Measurements from ENCODE around the gene ADAM33.

Gene ADAM33, protein sequence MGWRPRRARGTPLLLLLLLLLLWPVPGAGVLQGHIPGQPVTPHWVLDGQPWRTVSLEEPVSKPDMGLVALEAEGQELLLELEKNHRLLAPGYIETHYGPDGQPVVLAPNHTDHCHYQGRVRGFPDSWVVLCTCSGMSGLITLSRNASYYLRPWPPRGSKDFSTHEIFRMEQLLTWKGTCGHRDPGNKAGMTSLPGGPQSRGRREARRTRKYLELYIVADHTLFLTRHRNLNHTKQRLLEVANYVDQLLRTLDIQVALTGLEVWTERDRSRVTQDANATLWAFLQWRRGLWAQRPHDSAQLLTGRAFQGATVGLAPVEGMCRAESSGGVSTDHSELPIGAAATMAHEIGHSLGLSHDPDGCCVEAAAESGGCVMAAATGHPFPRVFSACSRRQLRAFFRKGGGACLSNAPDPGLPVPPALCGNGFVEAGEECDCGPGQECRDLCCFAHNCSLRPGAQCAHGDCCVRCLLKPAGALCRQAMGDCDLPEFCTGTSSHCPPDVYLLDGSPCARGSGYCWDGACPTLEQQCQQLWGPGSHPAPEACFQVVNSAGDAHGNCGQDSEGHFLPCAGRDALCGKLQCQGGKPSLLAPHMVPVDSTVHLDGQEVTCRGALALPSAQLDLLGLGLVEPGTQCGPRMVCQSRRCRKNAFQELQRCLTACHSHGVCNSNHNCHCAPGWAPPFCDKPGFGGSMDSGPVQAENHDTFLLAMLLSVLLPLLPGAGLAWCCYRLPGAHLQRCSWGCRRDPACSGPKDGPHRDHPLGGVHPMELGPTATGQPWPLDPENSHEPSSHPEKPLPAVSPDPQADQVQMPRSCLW

DNA sequence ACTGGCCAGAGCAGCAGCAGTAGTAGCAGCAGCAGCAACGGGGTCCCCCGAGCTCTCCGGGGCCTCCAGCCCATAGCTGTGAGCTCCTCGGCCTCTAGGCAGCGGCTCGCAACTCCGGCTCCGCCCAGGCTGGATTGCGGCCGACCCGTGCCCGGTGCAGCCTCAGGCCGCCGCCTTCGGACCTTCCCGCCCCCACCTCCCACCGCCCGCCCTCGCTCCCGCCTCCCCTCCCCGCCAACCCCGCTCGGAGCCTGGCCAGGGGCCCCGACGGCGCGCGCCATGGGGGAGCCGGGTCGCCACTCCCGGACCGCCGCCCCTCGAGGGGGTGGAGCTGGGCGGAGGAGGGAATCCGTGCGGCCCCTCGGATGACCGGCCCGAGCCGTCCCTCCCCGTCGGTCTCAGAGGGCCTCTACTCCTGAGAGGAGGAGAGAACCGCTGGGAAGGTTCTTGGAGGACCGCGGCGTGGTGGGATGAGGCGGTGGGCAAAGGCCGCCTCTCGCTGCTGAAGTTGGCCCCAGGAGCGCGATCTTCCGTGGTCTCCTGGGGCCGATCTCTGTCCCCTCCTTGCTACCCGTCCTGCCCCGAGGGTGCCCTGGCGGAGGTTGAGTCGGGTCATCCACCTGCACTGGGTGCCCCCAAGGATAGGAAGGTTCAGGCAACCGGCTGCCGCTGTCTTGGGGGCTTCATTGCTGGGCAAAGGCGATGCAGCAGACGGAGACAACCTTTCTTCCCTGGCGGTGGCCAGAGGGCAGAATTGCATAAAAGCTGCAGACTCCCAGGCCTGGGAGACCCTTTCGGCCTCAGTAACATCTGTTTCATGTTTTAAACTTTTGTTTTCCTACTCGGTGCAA lies at the start of gene ADAM33:
TSS of gene ADAM33 (minus strand) at position 80 of the 851 bp plus-strand sequence. CDS start at position 74, 6 bp downstream.
- no peak for DNase-seq

DNA sequence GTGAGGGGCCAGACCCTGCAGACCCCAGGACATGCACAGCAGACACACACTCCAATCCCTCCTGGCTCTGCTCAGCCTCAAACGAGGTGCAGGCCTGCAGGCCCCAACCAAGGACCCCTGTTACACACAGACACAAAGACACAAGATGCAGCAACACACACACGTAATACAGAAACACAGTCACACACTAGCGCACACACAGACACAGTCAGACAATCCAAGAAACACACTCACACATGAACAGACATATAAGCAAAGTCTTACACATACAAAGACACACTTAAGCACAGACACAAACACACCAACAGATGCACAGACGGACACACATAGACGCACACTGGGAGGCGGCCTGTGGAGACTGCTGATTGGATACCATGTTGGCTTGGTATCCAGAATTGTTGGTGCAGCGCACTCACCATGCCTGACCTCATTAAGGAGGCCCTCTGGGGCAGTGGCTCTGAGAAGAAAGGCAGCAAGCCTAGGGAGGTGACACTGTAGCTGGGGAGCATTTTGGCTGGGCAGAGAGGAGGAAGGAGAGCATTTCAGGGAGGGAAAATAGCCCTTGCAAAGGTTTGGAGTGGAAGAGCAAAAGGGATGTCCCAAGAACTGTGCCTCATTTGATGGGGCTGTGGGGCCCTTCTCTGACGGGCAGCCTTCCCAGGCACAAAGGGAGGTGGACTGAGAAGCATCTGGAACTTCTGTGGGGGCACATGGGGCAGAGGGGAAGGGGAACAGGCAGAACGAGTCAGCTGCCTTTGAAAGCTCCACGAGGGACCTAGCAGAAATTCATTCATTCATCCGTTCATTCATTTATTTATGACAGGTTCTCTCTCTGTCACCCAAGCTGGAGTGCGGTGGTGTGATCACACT lies 49.2 kb upstream of the ADAM33 start:
- DNase-seq: no peak

DNA sequence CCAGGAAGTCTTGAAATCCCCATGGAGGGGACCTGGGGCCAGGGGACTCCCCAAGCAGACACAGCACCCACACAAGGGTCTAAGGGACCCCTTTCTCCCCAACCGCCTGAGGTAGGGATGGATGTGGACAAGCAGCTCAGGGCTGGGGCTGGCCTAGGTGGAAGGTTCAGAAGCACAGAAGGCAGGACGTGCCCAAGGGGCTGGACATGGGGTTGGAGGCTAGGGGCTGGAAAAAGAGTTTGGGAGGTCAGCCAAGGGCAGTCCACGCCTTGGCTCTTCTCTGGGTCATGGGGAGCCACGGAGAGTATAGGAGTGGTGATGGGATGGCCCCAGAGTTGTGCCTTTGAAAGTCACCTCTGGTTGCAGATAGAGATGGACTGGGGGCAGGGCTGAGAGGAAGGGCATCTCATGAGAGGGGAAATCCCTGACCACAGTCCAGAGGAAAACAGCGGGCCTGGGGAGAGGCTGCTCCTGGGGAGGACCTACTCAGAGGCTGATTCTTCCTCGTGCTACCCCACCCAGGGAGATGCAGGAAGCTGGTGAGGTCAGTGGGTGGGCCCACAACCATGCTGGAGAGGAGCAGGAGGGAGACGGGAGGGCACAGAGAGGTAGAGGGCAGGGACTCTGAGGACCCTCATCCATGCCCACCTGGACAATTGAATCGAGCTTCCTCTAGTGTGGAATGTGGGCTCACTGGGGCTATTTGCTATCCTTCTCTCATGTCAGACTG lies 48.2 kb upstream of the ADAM33 start:
- DNase-seq: no peak

DNA sequence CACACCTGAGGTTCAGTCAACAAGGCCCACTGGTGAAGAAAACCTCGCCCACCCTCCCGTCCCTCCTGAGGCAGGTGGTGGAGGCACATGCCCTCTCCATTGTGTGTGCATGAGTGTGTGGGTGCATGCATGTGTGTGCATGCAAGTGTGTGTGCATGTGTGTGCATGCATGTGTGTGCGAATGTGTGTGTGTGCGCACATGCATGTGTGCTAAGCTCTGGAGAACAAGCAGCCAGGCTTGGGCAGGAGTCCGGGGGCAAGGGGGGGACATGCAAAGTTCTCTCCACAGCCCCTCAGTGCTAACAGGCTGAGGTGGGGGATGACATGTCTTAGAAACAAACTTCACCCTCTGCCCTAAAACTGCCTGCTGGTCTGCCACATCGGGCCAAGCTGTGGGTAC lies 47.6 kb upstream of the ADAM33 start:
- no peak for DNase-seq

DNA sequence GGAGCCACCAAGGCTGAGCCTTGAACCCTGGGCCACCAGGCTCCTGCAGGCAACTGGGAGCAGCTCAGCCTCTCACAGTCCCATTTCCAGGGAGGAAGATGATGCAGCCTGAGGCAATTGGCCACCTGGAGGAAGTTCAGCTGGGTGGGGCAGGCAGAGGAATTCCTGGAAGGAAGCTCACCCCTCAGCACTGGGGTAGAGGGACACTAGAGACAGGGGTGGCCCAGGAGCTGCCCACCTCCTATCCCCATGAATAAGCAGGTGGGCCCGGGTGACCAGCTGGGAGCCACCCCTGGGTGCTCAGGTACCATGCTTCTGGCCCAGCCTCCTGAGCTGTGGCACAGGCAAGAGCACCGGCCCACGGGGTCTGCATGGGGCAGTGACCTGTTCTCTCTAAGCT lies 47.1 kb upstream of the ADAM33 start:
- DNase-seq: no peak

DNA sequence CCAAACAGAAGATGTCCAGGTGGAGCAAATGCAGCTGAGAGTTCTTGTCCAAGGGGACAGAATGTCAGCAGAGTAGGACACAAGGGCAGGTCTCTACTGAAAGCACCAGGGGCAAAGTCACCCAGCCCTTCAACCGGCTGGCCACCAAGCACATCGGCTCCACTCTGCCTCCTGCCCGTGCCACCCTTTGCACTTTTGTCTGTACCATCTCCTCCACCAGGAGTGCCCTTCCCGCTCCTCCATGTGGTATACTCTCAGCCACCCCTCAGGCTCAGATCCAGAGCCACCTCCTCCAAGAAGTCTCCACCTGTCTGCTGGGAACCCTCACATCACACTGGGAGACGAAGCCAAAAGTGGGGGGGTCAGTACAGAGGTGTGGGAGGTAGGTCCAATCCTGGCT lies 46.5 kb upstream of the ADAM33 start:
- no peak for DNase-seq

DNA sequence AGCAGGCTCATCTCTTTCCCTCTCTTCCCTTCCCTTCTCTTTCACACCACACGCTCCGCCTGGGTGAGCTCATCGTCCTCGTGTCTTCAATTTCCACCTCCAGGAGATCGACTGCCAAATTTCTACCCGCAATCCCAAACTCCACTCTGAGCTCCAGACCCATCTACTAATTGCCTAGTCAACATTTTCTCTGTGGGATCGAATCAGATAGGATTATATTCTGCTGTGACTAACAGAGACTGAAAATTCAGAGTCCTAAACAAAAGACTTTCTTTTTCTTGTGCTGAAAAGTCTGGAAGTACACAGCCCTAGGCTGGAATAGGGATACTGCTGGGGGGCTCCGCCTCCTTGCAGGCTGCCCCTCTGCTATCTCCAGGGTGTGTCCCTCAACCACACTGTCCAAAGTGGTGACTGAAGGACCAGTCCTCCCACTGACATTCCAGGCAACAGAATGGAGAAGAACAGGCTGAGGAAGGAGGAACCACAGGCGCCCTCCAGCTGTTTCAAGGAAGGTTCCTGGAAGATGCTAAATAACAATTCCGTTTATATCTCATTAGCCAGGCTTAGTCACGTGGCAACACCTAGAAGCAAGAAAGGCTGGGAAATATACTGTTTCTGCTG lies 45.7 kb upstream of the ADAM33 start:
- DNase-seq: no peak

DNA sequence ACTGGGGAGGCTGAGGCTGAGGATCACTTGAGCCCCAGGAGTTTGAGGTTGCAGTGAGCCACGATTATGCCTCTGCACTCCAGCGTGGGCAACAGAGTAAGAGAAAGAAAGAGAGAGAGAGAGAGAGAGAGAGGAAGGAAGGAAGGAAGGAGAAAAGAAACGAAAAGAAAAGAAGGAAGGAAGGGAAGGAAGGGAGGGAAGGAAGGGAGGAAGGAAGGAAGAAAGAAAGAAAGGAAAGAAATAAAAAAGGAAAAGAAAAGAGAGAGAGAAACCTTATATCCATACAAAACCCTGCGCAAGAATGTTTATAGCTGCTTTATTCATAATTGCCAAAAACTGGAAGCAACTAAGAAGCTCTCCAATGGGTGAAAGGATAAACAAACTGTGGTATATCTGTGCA lies 42.5 kb upstream of the ADAM33 start:
- no peak for DNase-seq

DNA sequence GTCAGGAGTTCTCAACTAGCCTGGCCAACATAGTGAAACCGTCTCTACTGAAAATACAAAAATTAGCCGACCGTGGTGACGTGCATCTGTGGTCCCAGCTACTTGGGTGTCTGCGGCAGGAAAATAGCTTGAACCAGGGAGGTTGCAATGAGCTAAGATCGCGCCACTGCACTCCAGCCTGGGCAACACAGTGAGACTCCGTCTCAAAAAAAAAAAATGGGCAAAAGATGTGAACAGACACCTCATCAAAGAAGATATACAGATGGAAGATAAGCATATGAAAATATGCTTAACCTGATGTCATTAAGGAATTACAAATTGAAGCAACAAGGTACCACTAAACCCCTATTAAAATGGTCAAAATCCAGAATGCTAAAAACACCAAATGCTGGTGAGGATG lies 41.5 kb upstream of the ADAM33 start:
- DNase-seq: no peak

DNA sequence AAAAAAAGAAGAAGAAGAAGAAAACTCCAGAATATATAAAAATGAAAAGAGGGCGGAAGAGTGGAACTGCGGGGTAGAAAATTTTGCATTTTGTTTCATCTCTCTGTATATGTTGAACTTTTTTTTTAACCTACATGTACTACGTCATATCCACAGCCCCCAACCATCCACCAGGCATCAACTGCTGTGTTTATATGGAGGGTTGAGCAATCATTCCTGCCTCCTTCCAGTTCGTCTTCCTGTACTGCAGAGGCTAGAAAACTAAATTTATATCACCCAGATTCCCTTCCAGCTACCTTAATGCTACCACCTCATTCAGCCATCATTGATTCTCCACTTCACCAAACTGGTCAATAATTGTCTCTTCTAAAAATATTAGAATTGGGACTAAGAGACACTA lies 40.1 kb upstream of the ADAM33 start:
- no peak for DNase-seq

DNA sequence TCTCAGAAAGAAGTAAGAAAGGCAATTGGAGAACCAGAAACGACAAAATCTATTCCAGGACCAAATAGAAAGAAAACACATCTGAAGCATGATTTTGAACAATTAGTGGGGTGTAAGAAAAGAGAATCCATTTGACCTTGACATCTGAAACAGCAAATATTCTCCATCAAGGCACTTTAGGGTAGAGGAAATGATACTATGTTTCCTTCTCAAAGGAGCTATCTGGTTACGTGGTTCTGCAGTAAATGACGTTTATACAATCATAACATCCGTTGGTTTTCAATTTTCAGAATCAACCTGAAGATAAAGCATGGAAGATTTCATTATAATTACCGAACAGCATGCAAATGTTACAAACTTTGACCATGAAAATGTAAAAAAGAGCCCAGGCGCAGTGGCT lies 38.8 kb upstream of the ADAM33 start:
- DNase-seq: no peak

DNA sequence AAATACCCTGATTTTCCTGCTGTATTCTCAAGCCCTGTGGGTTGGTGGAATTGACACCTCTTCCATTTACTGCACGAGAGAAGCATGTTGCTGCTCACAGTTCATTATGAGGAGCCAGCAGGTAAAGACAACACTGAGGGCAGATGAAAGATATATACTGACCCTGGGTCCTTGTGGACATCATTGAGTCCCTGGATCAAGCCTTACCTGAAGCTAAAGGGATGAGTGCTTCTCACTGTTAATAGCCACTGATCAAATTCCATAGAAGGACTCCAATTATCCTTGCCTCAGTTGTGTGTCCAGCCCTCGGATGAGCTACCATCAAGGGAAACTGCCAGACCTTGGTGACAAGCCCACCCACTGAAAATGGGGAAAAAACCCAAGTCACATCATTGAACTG lies 38.3 kb upstream of the ADAM33 start:
- no peak for DNase-seq

DNA sequence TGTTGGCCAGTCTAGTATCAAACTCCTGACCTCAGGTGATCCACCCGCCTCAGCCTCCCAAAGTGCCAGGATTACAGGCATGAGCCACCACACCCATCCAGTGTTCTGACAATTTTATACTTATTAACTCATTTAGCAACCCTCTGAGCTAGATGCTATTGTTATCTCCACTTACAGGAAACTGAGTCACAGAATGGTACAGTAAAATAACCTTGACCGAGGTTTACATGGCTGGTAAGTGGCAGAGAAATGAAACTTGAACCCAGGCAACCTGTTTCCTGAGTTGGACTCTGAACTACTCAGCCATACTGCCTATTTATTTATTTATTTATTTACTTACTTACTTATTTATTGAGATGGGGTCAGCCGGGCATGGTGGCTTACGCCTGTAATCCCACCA lies 37.2 kb upstream of the ADAM33 start:
- DNase-seq: no peak

DNA sequence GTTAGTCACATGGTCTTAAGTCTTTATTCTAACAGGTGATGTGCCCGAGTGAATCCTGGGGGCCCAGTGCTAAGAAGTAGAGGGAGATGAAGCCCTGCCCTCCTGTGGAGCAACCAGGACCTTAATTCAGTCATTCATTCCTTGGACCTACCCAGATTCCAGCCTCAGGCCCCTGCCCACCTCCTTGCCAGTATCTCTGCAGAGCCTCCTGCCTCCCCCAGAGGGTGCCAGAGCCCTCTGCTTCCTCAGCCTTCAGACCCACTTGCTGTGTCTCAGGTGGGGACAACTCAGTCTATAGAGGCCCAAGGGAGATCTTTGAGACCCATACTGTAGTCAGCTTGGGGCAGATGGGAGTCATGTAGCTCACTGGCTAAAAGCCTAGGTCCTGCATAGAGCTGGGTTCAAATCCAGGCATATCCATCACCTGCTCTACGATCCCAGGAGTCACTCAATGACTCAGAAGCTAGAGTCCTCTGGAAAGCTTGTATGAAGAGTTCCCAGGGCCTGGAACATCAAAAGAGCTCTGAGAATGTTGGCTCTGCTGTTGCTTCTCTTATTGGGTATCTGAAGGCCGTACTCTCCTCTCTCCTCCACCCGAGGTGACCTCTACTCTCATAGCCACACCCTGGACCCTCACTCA lies 34.5 kb upstream of the ADAM33 start:
- DNase-seq: peak; percentile 6 to 7

DNA sequence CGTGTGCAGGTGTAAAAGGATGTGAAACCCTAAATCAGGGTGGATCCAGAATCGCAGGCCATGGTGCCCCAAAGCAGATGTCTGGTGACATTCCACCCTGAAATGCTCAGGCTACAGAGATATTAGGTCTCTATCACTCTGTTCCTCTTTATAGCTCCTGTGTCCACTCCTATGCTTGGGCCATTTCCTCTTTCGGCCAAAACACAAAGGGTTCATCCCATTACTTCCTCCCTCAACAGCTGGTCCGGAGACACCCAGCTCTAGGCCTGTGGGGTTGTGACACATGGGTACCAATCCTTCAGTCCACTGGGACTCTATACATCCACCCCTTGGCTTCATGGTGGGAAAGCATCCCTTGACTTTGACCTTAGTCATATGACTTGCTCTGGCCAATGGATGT lies 32.3 kb upstream of the ADAM33 start:
- no peak for DNase-seq

DNA sequence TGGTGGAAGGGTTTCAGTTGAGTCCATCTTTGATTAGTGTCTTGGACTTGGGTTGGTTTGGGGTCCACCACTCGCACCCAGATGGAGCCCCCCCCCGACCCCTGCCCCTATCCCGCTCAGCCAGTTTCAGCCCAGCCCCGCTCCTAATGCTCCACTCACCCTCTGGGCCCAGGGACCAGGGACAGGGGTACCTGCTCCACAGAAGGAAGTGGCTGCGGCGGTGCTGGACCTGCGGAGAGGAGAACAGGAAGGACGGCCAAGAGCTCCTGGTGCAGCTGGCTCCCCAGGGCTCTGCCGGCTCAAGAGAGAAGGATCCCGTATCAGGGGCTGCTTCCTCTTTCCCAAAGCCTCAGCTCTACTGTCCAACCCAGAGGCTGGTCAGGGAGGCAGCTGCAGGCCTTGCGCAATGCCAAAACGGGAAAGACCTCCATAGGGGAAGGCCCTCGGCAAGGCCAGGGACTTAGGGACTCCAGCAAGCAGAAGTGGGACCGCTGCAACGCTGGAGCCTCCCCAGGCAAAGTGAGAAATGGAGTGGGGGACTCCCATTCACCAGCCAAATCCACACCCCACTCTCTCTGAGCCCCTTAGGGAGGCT lies 30.6 kb upstream of the ADAM33 start, which contains the start of gene SIGLEC1:
TSS of gene SIGLEC1 (minus strand) at position 322 of the 595 bp plus-strand sequence. CDS start 5,472 bp downstream, outside the sequence.
- DNase-seq: no peak

DNA sequence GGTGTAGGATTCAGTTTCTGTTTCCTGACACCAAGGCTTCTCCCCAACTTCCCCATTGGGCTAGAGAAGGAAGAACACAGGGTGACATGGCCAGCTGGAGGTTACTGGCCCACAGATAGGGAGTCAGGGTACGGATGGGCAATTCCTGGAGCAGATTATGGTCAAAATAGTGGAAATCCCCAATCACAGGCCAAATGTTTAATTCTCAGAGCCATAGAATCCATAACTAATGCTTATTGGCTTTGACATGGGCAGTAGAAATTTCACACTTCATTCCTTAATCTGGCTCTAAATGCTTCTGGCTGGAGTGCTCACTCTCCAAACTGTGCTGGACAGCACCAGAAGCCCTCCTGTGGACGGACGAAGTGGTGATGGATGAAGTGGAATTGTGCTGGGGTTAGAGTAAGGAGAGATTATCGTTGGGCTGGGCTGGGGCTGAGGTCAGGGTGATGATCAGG lies 29.7 kb upstream of the ADAM33 start:
- no peak for DNase-seq

DNA sequence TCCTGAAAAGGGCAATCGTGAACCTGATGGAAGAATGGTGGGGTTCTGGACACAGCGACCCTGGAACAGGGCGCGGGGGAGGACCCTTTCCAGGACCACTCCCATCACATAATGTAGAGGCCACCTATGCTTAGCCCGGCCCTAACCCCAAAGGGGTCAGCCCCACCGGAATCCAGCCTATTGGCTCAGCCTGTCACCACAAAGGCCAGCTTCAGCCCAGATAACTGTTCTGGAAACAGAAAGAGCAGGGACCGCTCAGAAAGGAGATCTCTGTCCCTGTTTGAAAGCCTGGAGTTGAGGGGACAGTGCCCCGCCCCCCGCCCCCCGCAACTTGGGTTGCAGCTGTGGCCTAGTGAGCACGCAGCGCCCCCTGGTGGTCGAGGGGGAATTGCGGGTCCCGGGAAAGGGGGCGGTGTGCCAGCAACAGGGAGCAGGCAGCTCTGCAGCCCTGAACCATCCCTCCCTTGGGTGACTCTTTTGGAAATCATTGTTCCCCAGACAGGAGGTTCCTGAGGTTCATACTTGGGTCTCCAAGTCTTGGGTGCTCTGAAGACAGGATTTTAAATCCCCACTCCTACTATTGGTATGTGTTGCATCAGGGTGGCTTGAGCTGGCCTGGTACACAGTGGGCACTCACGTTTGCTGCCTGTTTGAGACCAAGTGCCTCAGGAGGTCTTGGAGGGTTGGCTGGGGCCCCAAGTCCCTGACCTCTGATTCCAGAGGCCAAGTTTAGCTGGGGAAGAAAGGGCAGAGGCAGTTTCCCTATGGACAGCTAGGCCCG lies 29.1 kb upstream of the ADAM33 start:
- DNase-seq: peak; percentile 86

DNA sequence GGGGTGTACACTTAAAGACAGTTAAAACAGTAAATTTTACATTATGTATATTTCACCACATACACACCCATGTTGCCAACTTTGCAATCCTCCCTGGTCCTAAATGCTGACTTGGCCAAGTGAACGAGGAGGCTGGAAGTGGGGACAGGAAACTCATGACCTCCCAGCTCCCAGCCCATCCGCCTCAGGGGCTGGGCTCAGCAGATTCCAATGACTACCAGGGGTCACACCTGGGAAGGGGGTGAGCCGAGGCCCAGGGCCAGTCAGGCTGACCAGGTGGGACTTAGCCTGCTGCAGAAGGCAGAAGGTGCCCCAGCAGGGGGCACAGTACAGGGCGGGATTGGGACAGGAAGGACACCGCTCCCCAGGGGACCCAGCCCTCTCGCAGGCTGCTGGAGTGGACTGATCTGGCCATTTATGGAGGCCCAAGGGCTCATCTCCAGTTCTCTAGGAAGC lies 28.2 kb upstream of the ADAM33 start:
- DNase-seq: no peak

All from stimulated activated CD4-positive, alpha-beta T cell treated with anti-CD3 and anti-CD28 coated beads, Interleukin-2, amount 100 ng/mL, for 48 hours (primary cell).